HCT116 (cell line): ENCODE results near the gene MBNL2. TPM values are rescaled to one million over a fixed set of nuclear protein-coding genes. Genes with fewer than 3 reads are reported as not detected.

Experiments used
- ATAC-seq: fragments of 200-7000 bp; cut with Tn5 transposase; 2 replicates; pipeline ENCODE4 v1.9.1; 2020; ENCODE audit warnings: mild to moderate bottlenecking, moderate library complexity
- BruUV-seq: library from RNA; stranded (reverse); fragments of 400-500 nt; replicated peaks from 2 replicates; lab custom pipeline; 2021; lab: Mats Ljungman, UMichigan
- CTCF ChIA-PET: fragments of 300-600 bp; sonication (Branson Sonifier 250); formaldehyde crosslinking; loops from one replicate; lab custom pipeline; 2021; ENCODE audit warnings: antibody characterized with exemption; lab: Charles Lee
- POLR2A ChIA-PET: fragments of 300-600, 350-600 bp; sonication (Branson Sonifier 250); formaldehyde crosslinking; loops from one replicate; lab custom pipeline; 2021; ENCODE audit warnings: antibody characterized with exemption; lab: Charles Lee
- RAD21 ChIA-PET, 2 experiments: fragments of 300-600 bp; sonication (Branson Sonifier 250); formaldehyde crosslinking; loops; one replicate each; lab custom pipeline; 2023; ENCODE audit warnings: low total read pairs in 2 of 2; ENCODE audit not compliant: uncharacterized antibody in 2 of 2, unreplicated experiment in 2 of 2, low non-redundant PET in 1 of 2; lab: Charles Lee
- DNase-seq: peaks from one replicate; pipeline ENCODE4 v3.0.0-alpha.2; 2010; ENCODE audit warnings: low read depth, low spot score
- H2AFZ ChIP-seq: fragments of 200-600 bp; shearing (Covaris generic), sonication (generic); 2 replicates; pipeline ENCODE4 v1.6.1; 2017; ENCODE audit warnings: low read depth, mixed run types, mixed read lengths, antibody characterized with exemption, low read length; ENCODE audit not compliant: poor library complexity, severe bottlenecking
- H3K27ac ChIP-seq: 2 replicates; pipeline ENCODE4 v1.5.1; 2012; ENCODE audit warnings: low read depth, low read length
- H3K27me3 ChIP-seq: fragments of 200-600 bp; sonication (generic); 2 replicates; pipeline ENCODE4 v1.6.1; 2016; ENCODE audit warnings: mixed run types, low read length, mixed read lengths; ENCODE audit not compliant: insufficient read depth
- H3K36me3 ChIP-seq, 2 experiments: fragments of 200-500 bp in 1 of 2; fragments of 200-600 bp in 1 of 2; sonication (Bioruptor generic) in 1 of 2; sonication (generic) in 1 of 2; 2 replicates each; pipeline versions ENCODE4 v1.5.1 to v1.6.1; 2014 to 2016; ENCODE audit warnings: low read length in 2 of 2, inconsistent platforms in 1 of 2, mixed read lengths in 1 of 2, mixed run types in 1 of 2; ENCODE audit not compliant: insufficient read depth in 2 of 2, control insufficient read depth in 1 of 2
- H3K4me1 ChIP-seq, 2 experiments: fragments of 200-600 bp in 1 of 2; sonication (generic) in 1 of 2; 2 replicates each; pipeline versions ENCODE4 v1.5.1 to v1.6.1; 2012 to 2017; ENCODE audit warnings: low read length in 2 of 2, inconsistent platforms in 1 of 2, mild to moderate bottlenecking in 1 of 2, mixed read lengths in 1 of 2, mixed run types in 1 of 2, moderate library complexity in 1 of 2; ENCODE audit not compliant: insufficient read depth in 2 of 2, control insufficient read depth in 1 of 2
- H3K4me2 ChIP-seq: fragments of 200-600 bp; sonication (generic); 2 replicates; pipeline ENCODE4 v1.6.1; 2017; ENCODE audit warnings: mixed run types, low read length, mixed read lengths
- H3K4me3 ChIP-seq, 2 experiments: fragments of 200-600 bp in 1 of 2; sonication (generic) in 1 of 2; replicated peaks in 1 of 2; 2 replicates each; pipeline ENCODE4 v1.5.1; 2011 to 2016; ENCODE audit warnings: low read length in 2 of 2, control low read depth in 1 of 2, low read depth in 1 of 2, mild to moderate bottlenecking in 1 of 2, mixed read lengths in 1 of 2, mixed run types in 1 of 2
- H3K79me2 ChIP-seq: fragments of 200-600 bp; sonication (generic); 2 replicates; pipeline ENCODE4 v1.6.1; 2017; ENCODE audit warnings: mild to moderate bottlenecking, mixed run types, low read length, moderate library complexity, mixed read lengths; ENCODE audit not compliant: insufficient read depth
- H3K9ac ChIP-seq: fragments of 200-600 bp; sonication (generic); 2 replicates; pipeline ENCODE4 v1.6.1; 2016; ENCODE audit warnings: low read length, mixed read lengths
- H3K9me2 ChIP-seq: fragments of 200-600 bp; sonication (generic), shearing (Covaris generic); 2 replicates; pipeline ENCODE4 v1.6.1; 2017; ENCODE audit warnings: mixed run types, mild to moderate bottlenecking, moderate library complexity; ENCODE audit not compliant: insufficient read depth
- H3K9me3 ChIP-seq, 2 experiments: fragments of 200-500 bp in 1 of 2; fragments of 200-600 bp in 1 of 2; sonication (Bioruptor generic) in 1 of 2; sonication (generic) in 1 of 2; 2 replicates each; pipeline ENCODE4 v1.6.1; 2014 to 2017; ENCODE audit warnings: low read length in 2 of 2, mixed read lengths in 2 of 2, inconsistent platforms in 1 of 2, low read depth in 1 of 2, mild to moderate bottlenecking in 1 of 2, mixed run types in 1 of 2, moderate library complexity in 1 of 2; ENCODE audit not compliant: control insufficient read depth in 1 of 2, insufficient read depth in 1 of 2
- H4K20me1 ChIP-seq: fragments of 200-600 bp; sonication (generic), shearing (Covaris generic); 2 replicates; pipeline ENCODE4 v1.6.1; 2017; ENCODE audit warnings: mixed run types, mild to moderate bottlenecking, moderate library complexity; ENCODE audit not compliant: insufficient read depth
- ATF3 ChIP-seq: IDR thresholded peaks from 2 replicates; pipeline ENCODE4 v1.6.1; 2012
- CEBPB ChIP-seq: IDR thresholded peaks from 2 replicates; pipeline ENCODE4 v1.6.1; 2012; ENCODE audit warnings: low read depth
- EZH2 ChIP-seq: fragments of 200-600 bp; sonication (generic); IDR thresholded peaks from 2 replicates; pipeline ENCODE4 v1.6.1; 2017; ENCODE audit warnings: antibody characterized with exemption, mixed run types
- EZH2phosphoT487 ChIP-seq: fragments of 200-600 bp; IDR thresholded peaks from 2 replicates; pipeline ENCODE4 v1.6.1; 2018; ENCODE audit warnings: antibody characterized with exemption, borderline replicate concordance
- JUND ChIP-seq: IDR thresholded peaks from 2 replicates; pipeline ENCODE4 v1.6.1; 2012
- MAX ChIP-seq: IDR thresholded peaks from 2 replicates; pipeline ENCODE4 v1.6.1; 2012
- POLR2A ChIP-seq: IDR thresholded peaks from 2 replicates; pipeline ENCODE4 v1.7.0; 2011; ENCODE audit warnings: borderline replicate concordance; ENCODE audit not compliant: insufficient read depth, insufficient read length; ENCODE audit errors: extremely low read depth
- POLR2AphosphoS5 ChIP-seq: IDR thresholded peaks from 2 replicates; pipeline ENCODE4 v1.6.1; 2011; ENCODE audit warnings: mild to moderate bottlenecking, low read depth, low read length, moderate library complexity
- RAD21 ChIP-seq: IDR thresholded peaks from 2 replicates; pipeline ENCODE4 v1.6.1; 2012; ENCODE audit warnings: low read depth, mild to moderate bottlenecking
- YY1 ChIP-seq: IDR thresholded peaks from 2 replicates; pipeline ENCODE4 v1.6.1; 2011; ENCODE audit warnings: low read length, low read depth, moderate library complexity, mild to moderate bottlenecking; ENCODE audit not compliant: insufficient replicate concordance; ENCODE audit errors: extremely low read depth
- ZBTB33 ChIP-seq: IDR thresholded peaks from 2 replicates; pipeline ENCODE4 v1.6.1; 2011; ENCODE audit warnings: mild to moderate bottlenecking, low read length, moderate library complexity; ENCODE audit not compliant: insufficient replicate concordance; ENCODE audit errors: extremely low read depth
- ZNF274 ChIP-seq: fragments of 200-500 bp; sonication (Bioruptor generic); IDR thresholded peaks from 2 replicates; pipeline ENCODE4 v1.6.1; 2014; ENCODE audit warnings: mild to moderate bottlenecking, low read depth, low read length, inconsistent platforms
- intact Hi-C: fragments of 100-400 bp; cut with micrococcal nuclease; formaldehyde crosslinking; loops from 2 replicates; pipeline ENCODE4 v1.10.0; 2022
- total RNA-seq: library from RNA; stranded (reverse); gene quantifications from one replicate; pipeline ENCODE4 v1.2.1, GENCODE V29; 2021; ENCODE audit not compliant: unreplicated experiment

The MBNL2 gene
- total RNA-seq, 1 experiment from 2014 or later = 73.9 TPM

- Histone ChIP-seq H3K27me3 (no peaks in the 10 kb centered on the region), H3K4me2 (peak overlapping the region; percentile 4; the same call in 1 of the 2 replicates), H3K9ac (no peak overlapping the region), H3K4me1 (peaks cover 7 to 20% of the 10 kb centered on the region in 2 experiments), H3K4me3 (no peak overlapping the region), H3K79me2 (peaks cover 22% of the 10 kb centered on the region), H2AFZ (no peak overlapping the region), H3K9me3 (no peaks in the 10 kb centered on the region), H4K20me1 (no peaks in the 10 kb centered on the region), H3K9me2 (no peaks in the 10 kb centered on the region), H3K27ac (no peak overlapping the region), H3K36me3 (no peaks in the 10 kb centered on the region)
- DNase-seq (no peak), ATAC-seq (no peak)
- POLR2A ChIA-PET = no interaction called here
- intact Hi-C loops = loop anchor here (10.0 kb wide), 1 partner anchor 539 kb away; no protein-coding TSS in a partner anchor
- RAD21 ChIA-PET = interaction anchor here in 1 of 2 experiments (0.7 kb wide), 1 partner anchor 27 kb away, joined by 5 read pairs; no protein-coding TSS in a partner anchor
- BruUV-seq = TSS peak; percentile 37
- CTCF ChIA-PET = no interaction called here
- TF ChIP-seq ZBTB33 = no peak
- no peak for TF ChIP-seq POLR2A
- TF ChIP-seq EZH2 = no peak
- no peak for TF ChIP-seq EZH2phosphoT487
- TF ChIP-seq CEBPB = no peak
Measured at GRCh38 chr13:97435794-97436193, 213.7 kb downstream of the MBNL2 start.

- ChIA-PET POLR2A (no interaction called here), CTCF (no interaction called here), RAD21 (no interaction called here)
- H3K36me3 ChIP-seq = no peaks in the 10 kb centered on the region
- H3K9ac ChIP-seq = no peak overlapping the region
- H3K9me3 ChIP-seq = no peaks in the 10 kb centered on the region
- intact Hi-C loops = loop anchor here (10.0 kb wide), 1 partner anchor 538 kb away; no protein-coding TSS in a partner anchor
- H3K4me1 ChIP-seq = peaks cover 7 to 20% of the 10 kb centered on the region in 2 experiments
- no peak for DNase-seq
- H4K20me1 ChIP-seq = no peaks in the 10 kb centered on the region
- no peak overlapping the region for H3K27ac ChIP-seq
- H3K27me3 ChIP-seq = no peaks in the 10 kb centered on the region
- H3K4me3 ChIP-seq = no peak overlapping the region
- no TSS peak for BruUV-seq
- TF ChIP-seq EZH2phosphoT487 (no peak), ATF3 (no peak), MAX (no peak), POLR2AphosphoS5 (no peak), YY1 (no peak), ZNF274 (no peak), JUND (no peak), RAD21 (no peak)
- ATAC-seq = no peak
- no peaks in the 10 kb centered on the region for H3K9me2 ChIP-seq
- no peak overlapping the region for H2AFZ ChIP-seq
- H3K79me2 ChIP-seq = peaks cover 22% of the 10 kb centered on the region
- H3K4me2 ChIP-seq = no peak overlapping the region
Measured at GRCh38 chr13:97436845-97437244, 214.7 kb downstream of the MBNL2 start.
